Transverse colon (tissue), 4 donors: ENCODE data around the gene DDX1.

Experiments used
- CTCF ChIP-seq, 5 experiments: fragments of 200-600 bp in 3 of 5; fragments of 450-650 bp in 2 of 5; sonication (generic) in 3 of 5; IDR thresholded peaks; 1 replicate in 2 of 5; 2 replicates in 3 of 5; pipeline ENCODE4 v1.5.1; 2016 to 2017; ENCODE audit warnings: antibody characterized with exemption in 5 of 5, inconsistent platforms in 3 of 5, mild to moderate bottlenecking in 2 of 5, moderate library complexity in 1 of 5
- EP300 ChIP-seq: sonication (generic); formaldehyde crosslinking; IDR thresholded peaks from one replicate; pipeline ENCODE4 v1.6.1; 2017; ENCODE audit warnings: antibody characterized with exemption, low read depth
- POLR2A ChIP-seq: fragments of 450-650 bp; IDR thresholded peaks from one replicate; pipeline ENCODE4 v1.6.1; 2016; ENCODE audit warnings: antibody characterized with exemption, mild to moderate bottlenecking, moderate library complexity
- POLR2AphosphoS5 ChIP-seq, 3 donors: sonication (generic); formaldehyde crosslinking; IDR thresholded peaks; one replicate each; pipeline ENCODE4 v1.6.1; 2016; ENCODE audit warnings: antibody characterized with exemption in 3 of 3

- TF ChIP-seq POLR2AphosphoS5 (IDR thresholded peaks at IDR 0.05) (no peak), POLR2A (no peak), CTCF (IDR thresholded peaks at IDR 0.05) (no peak), EP300 (no peak)
Observed at GRCh38 chr2:15601681-15602080, 10.0 kb downstream of the DDX1 start.
